Measurements from ENCODE around the gene FAM83D.

Gene FAM83D

GRCh38 chr20:38961530-38962043, 35.4 kb downstream of the FAM83D start:
- TF ChIP-seq EZH2 (IDR thresholded peaks at IDR 0.05) (no peak), POLR2AphosphoS5 (IDR thresholded peaks at IDR 0.05; ENCODE audit: borderline replicate concordance, low read depth, low read length) (no peak), FOXP2 (optimal IDR thresholded peaks at IDR 0.05; ENCODE audit: control extremely low read depth, extremely low read length, insufficient read depth) (no peak)
- peak overlapping the region; percentile 63; the same call in 1 of the 2 replicates for H3K27ac ChIP-seq
- DNase-seq (ENCODE audit: low read depth, low spot score): no peak
- 0 out of 2 replicates have a peak, but pooled peaks cover 4% of the 10 kb centered on the region for H3K36me3 ChIP-seq (ENCODE audit: insufficient read depth, low read length)
- H3K9ac ChIP-seq (ENCODE audit: insufficient read length): peak overlapping the region; percentile 86
- H3K9me3 ChIP-seq (ENCODE audit: low read depth, low read length): no peaks in the 10 kb centered on the region
- peak overlapping the region; percentile 96 for H3K4me3 ChIP-seq

GRCh38 chr20:38962044-38962927, 36.1 kb downstream of the FAM83D start, which contains the start of gene DHX35:
Gene DHX35, plus strand, starts transcription at chr20:38962344. Its CDS starts 24 bp downstream, at chr20:38962368.
- Histone ChIP-seq H3K9ac (ENCODE audit: insufficient read length) (peak within 1 kb of the TSS; percentile 86), H3K27ac (peak within 1 kb of the TSS; percentile 63; the same call in 1 of the 2 replicates), H3K9me3 (ENCODE audit: low read depth, low read length) (no peaks in the 10 kb centered on the region), H3K4me3 (peak within 1 kb of the TSS; percentile 96), H3K36me3 (ENCODE audit: insufficient read depth, low read length) (0 out of 2 replicates have a peak, but pooled peaks cover 4% of the 10 kb centered on the region)
- TF ChIP-seq FOXP2 (optimal IDR thresholded peaks at IDR 0.05; ENCODE audit: control extremely low read depth, extremely low read length, insufficient read depth) (peak; percentile 59), EZH2 (IDR thresholded peaks at IDR 0.05) (no peak), POLR2AphosphoS5 (IDR thresholded peaks at IDR 0.05; ENCODE audit: borderline replicate concordance, low read depth, low read length) (peak; percentile 80; the same call in 1 of the 2 replicates)
- peak; percentile 50 for DNase-seq (ENCODE audit: low read depth, low spot score)

GRCh38 chr20:38962928-38963401, 36.7 kb downstream of the FAM83D start:
- Histone ChIP-seq H3K36me3 (ENCODE audit: insufficient read depth, low read length) (peaks cover 8% of the 10 kb centered on the region; the same call in 1 of the 2 replicates), H3K4me3 (peak overlapping the region; percentile 96), H3K27ac (no peak overlapping the region), H3K9ac (ENCODE audit: insufficient read length) (peak overlapping the region; percentile 86), H3K9me3 (ENCODE audit: low read depth, low read length) (no peaks in the 10 kb centered on the region)
- no peak for DNase-seq (ENCODE audit: low read depth, low spot score)
- TF ChIP-seq EZH2 (IDR thresholded peaks at IDR 0.05): no peak
- no peak for TF ChIP-seq POLR2AphosphoS5 (IDR thresholded peaks at IDR 0.05; ENCODE audit: borderline replicate concordance, low read depth, low read length)
- TF ChIP-seq FOXP2 (optimal IDR thresholded peaks at IDR 0.05; ENCODE audit: control extremely low read depth, extremely low read length, insufficient read depth): no peak

- TF ChIP-seq EZH2 (IDR thresholded peaks at IDR 0.05) (no peak), POLR2AphosphoS5 (IDR thresholded peaks at IDR 0.05; ENCODE audit: borderline replicate concordance, low read depth, low read length) (no peak), FOXP2 (optimal IDR thresholded peaks at IDR 0.05; ENCODE audit: control extremely low read depth, extremely low read length, insufficient read depth) (no peak)
- Histone ChIP-seq H3K9me3 (ENCODE audit: low read depth, low read length) (no peaks in the 10 kb centered on the region), H3K4me3 (peak overlapping the region; percentile 96; the same call in 1 of the 2 replicates), H3K9ac (ENCODE audit: insufficient read length) (no peak overlapping the region), H3K36me3 (ENCODE audit: insufficient read depth, low read length) (peaks cover 10% of the 10 kb centered on the region; the same call in 1 of the 2 replicates), H3K27ac (no peak overlapping the region)
- DNase-seq (ENCODE audit: low read depth, low spot score): no peak
These were observed 37.5 kb downstream of the FAM83D start for GRCh38 chr20:38963745-38964144.

GRCh38 chr20:38965264-38965663, 39.0 kb downstream of the FAM83D start:
- peaks cover 23% of the 10 kb centered on the region for H3K36me3 ChIP-seq (ENCODE audit: insufficient read depth, low read length)
- H3K27ac ChIP-seq: no peak overlapping the region
- no peak overlapping the region for H3K4me3 ChIP-seq
- H3K9ac ChIP-seq (ENCODE audit: insufficient read length): no peak overlapping the region
- no peaks in the 10 kb centered on the region for H3K9me3 ChIP-seq (ENCODE audit: low read depth, low read length)
- no peak for DNase-seq (ENCODE audit: low read depth, low spot score)
- no peak for TF ChIP-seq POLR2AphosphoS5 (IDR thresholded peaks at IDR 0.05; ENCODE audit: borderline replicate concordance, low read depth, low read length)
- no peak for TF ChIP-seq FOXP2 (optimal IDR thresholded peaks at IDR 0.05; ENCODE audit: control extremely low read depth, extremely low read length, insufficient read depth)
- no peak for TF ChIP-seq EZH2 (IDR thresholded peaks at IDR 0.05)

- Histone ChIP-seq H3K9me3 (ENCODE audit: low read depth, low read length) (no peaks in the 10 kb centered on the region), H3K9ac (ENCODE audit: insufficient read length) (no peak overlapping the region), H3K36me3 (ENCODE audit: insufficient read depth, low read length) (peaks cover 39% of the 10 kb centered on the region), H3K4me3 (no peak overlapping the region), H3K27ac (no peak overlapping the region)
- TF ChIP-seq POLR2AphosphoS5 (IDR thresholded peaks at IDR 0.05; ENCODE audit: borderline replicate concordance, low read depth, low read length) (no peak), FOXP2 (optimal IDR thresholded peaks at IDR 0.05; ENCODE audit: control extremely low read depth, extremely low read length, insufficient read depth) (no peak), EZH2 (IDR thresholded peaks at IDR 0.05) (no peak)
- DNase-seq (ENCODE audit: low read depth, low spot score): no peak
These were observed 41.9 kb downstream of the FAM83D start for GRCh38 chr20:38968090-38968489.

- TF ChIP-seq FOXP2 (optimal IDR thresholded peaks at IDR 0.05; ENCODE audit: control extremely low read depth, extremely low read length, insufficient read depth) (no peak), EZH2 (IDR thresholded peaks at IDR 0.05) (no peak), POLR2AphosphoS5 (IDR thresholded peaks at IDR 0.05; ENCODE audit: borderline replicate concordance, low read depth, low read length) (no peak)
- no peaks in the 10 kb centered on the region for H3K9me3 ChIP-seq (ENCODE audit: low read depth, low read length)
- H3K27ac ChIP-seq: no peak overlapping the region
- H3K36me3 ChIP-seq (ENCODE audit: insufficient read depth, low read length): peaks cover 42% of the 10 kb centered on the region
- H3K4me3 ChIP-seq: no peak overlapping the region
- DNase-seq (ENCODE audit: low read depth, low spot score): no peak
- H3K9ac ChIP-seq (ENCODE audit: insufficient read length): no peak overlapping the region
These were observed 43.5 kb downstream of the FAM83D start for GRCh38 chr20:38969708-38970107.

- no peak overlapping the region for H3K9ac ChIP-seq (ENCODE audit: insufficient read length)
- DNase-seq (ENCODE audit: low read depth, low spot score): no peak
These were observed 44.1 kb downstream of the FAM83D start for GRCh38 chr20:38970302-38970701.

More at GRCh38 chr20:38970302-38970701, 44.1 kb downstream of the FAM83D start:
- no peak for TF ChIP-seq EZH2 (IDR thresholded peaks at IDR 0.05)
- TF ChIP-seq POLR2AphosphoS5 (IDR thresholded peaks at IDR 0.05; ENCODE audit: borderline replicate concordance, low read depth, low read length): no peak
- no peak for TF ChIP-seq FOXP2 (optimal IDR thresholded peaks at IDR 0.05; ENCODE audit: control extremely low read depth, extremely low read length, insufficient read depth)
- Histone ChIP-seq H3K9me3 (ENCODE audit: low read depth, low read length) (no peaks in the 10 kb centered on the region), H3K36me3 (ENCODE audit: insufficient read depth, low read length) (peaks cover 40% of the 10 kb centered on the region), H3K4me3 (no peak overlapping the region), H3K27ac (no peak overlapping the region)

Measured in SK-N-MC (cell line).